Adrenal gland (tissue), 19 donors: Measurements from ENCODE around the gene TNKS1BP1. TPM values are rescaled to one million over a fixed set of nuclear protein-coding genes. Genes with fewer than 3 reads are reported as not detected.

Experiments used
- DNase-seq, 7 donors: peaks; one replicate each; pipeline ENCODE4 v3.0.0-alpha.2; 2019 to 2020
- H3K27ac ChIP-seq, 5 donors: fragments of 200-600 bp; sonication (generic) in 4 of 5; 1 replicate in 3 of 5; 2 replicates in 2 of 5; pipeline versions ENCODE4 v1.5.1 to v1.8.0; 2016 to 2020; ENCODE audit warnings: mild to moderate bottlenecking in 1 of 5
- H3K27me3 ChIP-seq: fragments of 200-600 bp; 2 replicates; pipeline ENCODE4 v1.8.0; 2021
- H3K36me3 ChIP-seq, 2 donors: fragments of 200-600 bp; replicated peaks in 1 of 2; 1 replicate in 1 of 2; 2 replicates in 1 of 2; pipeline versions ENCODE4 v1.5.1 to v1.8.0; 2018 to 2022
- H3K4me1 ChIP-seq, 2 donors: fragments of 200-600 bp; replicated peaks in 1 of 2; 1 replicate in 1 of 2; 2 replicates in 1 of 2; pipeline versions ENCODE4 v1.5.1 to v1.8.0; 2018 to 2021
- H3K4me3 ChIP-seq, 4 donors: fragments of 200-600 bp; sonication (generic) in 3 of 4; one replicate each; pipeline ENCODE4 v1.5.1; 2016 to 2018
- H3K9me3 ChIP-seq, 3 donors: fragments of 200-600 bp; sonication (generic) in 1 of 3; replicated peaks in 1 of 3; 1 replicate in 2 of 3; 2 replicates in 1 of 3; pipeline versions ENCODE4 v1.5.1 to v1.8.0; 2016 to 2021
- CTCF ChIP-seq, 6 experiments: fragments of 450-650 bp in 4 of 6; fragments of 200-600 bp in 2 of 6; sonication (generic) in 1 of 6; IDR thresholded peaks; 1 replicate in 5 of 6; 2 replicates in 1 of 6; pipeline versions ENCODE4 v1.5.1 to v1.8.0; 2016 to 2021; ENCODE audit warnings: antibody characterized with exemption in 6 of 6, mild to moderate bottlenecking in 2 of 6, moderate library complexity in 1 of 6
- POLR2A ChIP-seq, 2 donors: fragments of 450-650 bp; IDR thresholded peaks; one replicate each; pipeline ENCODE4 v1.6.1; 2017; ENCODE audit warnings: antibody characterized with exemption in 2 of 2, mild to moderate bottlenecking in 2 of 2, moderate library complexity in 1 of 2
- WGBS, 4 donors: extraction: QIAGEN DNeasy Blood & Tissue Kit in 2 of 4; methylation state at CpG; one replicate each; pipeline versions ENCODE4 v1.1.5 to v1.1.7; 2013 to 2017; 5-methylcytosine and 5-hydroxymethylcytosine counted together
- intact Hi-C, 2 donors: fragments of 100-400 bp; cut with DNase I; formaldehyde crosslinking; loops; one replicate each; pipeline versions ENCODE4 v1.14.1 to v1.15.0; 2022 to 2023
- long read RNA-seq, 10 donors: library from polyadenylated mRNA in 3 of 10; unstranded in 2 of 10; stranded (forward) in 1 of 10; transcript quantifications; one replicate each; pipeline ENCODE4 v2.0.0 and lab custom pipeline, GENCODE V29; 2021 to 2026
- polyA plus RNA-seq, 3 donors: library from polyadenylated mRNA; stranded (reverse); fragments of 200-250 nt in 2 of 3; fragments of 350-450 nt in 1 of 3; fragmentation: Illumina TruSeq in 1 of 3; extraction: RNeasy Lipid Tissue Mini Kit (QIAGEN cat#74804) in 1 of 3; gene quantifications; one replicate each; pipeline ENCODE4 v1.2.3, GENCODE V29; 2013 to 2014
- total RNA-seq, 9 donors: library from RNA; depleted of rRNA in 4 of 9; stranded (reverse); fragments of >200 nt in 4 of 9; fragments of 120-200 nt in 1 of 9; fragmentation: NEBNext Ultra II Directional in 1 of 9; extraction: Animal tissue kit (Norgen Biotek cat#: 25700) in 1 of 9; gene quantifications; one replicate each; pipeline versions ENCODE4 v1.1.0 to v1.2.4, GENCODE V29; 2013 to 2023
- donor health status: healthy with polysubstance abuse.
- donor health status: Bipolar disorder and iron deficiency.
- donor health status: DM: yes; HTN: yes; CAD: no.
- donor health status: DM: no; HTN: no; CAD: no.
- donor health status: DM: no; HTN: no; CAD: no.
- donor health status: DM: yes; HTN: yes; CAD: no.

TNKS1BP1 gene
- 100 to 1,000 TPM in 7 of 9 donors, 10 to 100 TPM in 2; 24.5 to 203 (median 136) TPM for total RNA-seq
- polyA plus RNA-seq = 100 to 1,000 TPM; 113 to 338 (median 209) TPM
- long read RNA-seq, donor 1, partial matches to known transcripts = 5 of 5 reads
- long read RNA-seq, donor 1, other reads (novel, unspliced or antisense) = 0 of 5 reads
- long read RNA-seq, donor 2, partial matches to known transcripts = 12 of 14 reads
- long read RNA-seq, donor 2, other reads (novel, unspliced or antisense) = 0 of 14 reads
- long read RNA-seq, donor 3, partial matches to known transcripts = 5 of 5 reads
- long read RNA-seq, donor 3, other reads (novel, unspliced or antisense) = 0 of 5 reads
- long read RNA-seq, donor 4, partial matches to known transcripts = 7 of 11 reads
- long read RNA-seq, donor 4, other reads (novel, unspliced or antisense) = 0 of 11 reads
- long read RNA-seq, donor 5, full-length matches to known transcripts = 87 of 228 reads
- long read RNA-seq, donor 5, partial matches to known transcripts = 79 of 228 reads
- long read RNA-seq, donor 5, other reads (novel, unspliced or antisense) = 62 of 228 reads
- long read RNA-seq, donor 6, full-length matches to known transcripts = 9 of 14 reads
- long read RNA-seq, donor 6, partial matches to known transcripts = 4 of 14 reads
- long read RNA-seq, donor 6, other reads (novel, unspliced or antisense) = 1 of 14 reads
- long read RNA-seq, donor 7, partial matches to known transcripts = 5 of 8 reads
- long read RNA-seq, donor 7, other reads (novel, unspliced or antisense) = 0 of 8 reads
- long read RNA-seq, donor 8, full-length matches to known transcripts = 7 of 14 reads
- long read RNA-seq, donor 8, partial matches to known transcripts = 7 of 14 reads
- long read RNA-seq, donor 8, other reads (novel, unspliced or antisense) = 0 of 14 reads
- long read RNA-seq, donor 9, partial matches to known transcripts = 10 of 12 reads
- long read RNA-seq, donor 9, other reads (novel, unspliced or antisense) = 0 of 12 reads
- long read RNA-seq, donor 10, partial matches to known transcripts = 0 of 2 reads
- long read RNA-seq, donor 10, other reads (novel, unspliced or antisense) = 0 of 2 reads

GRCh38 chr11:57324886-57325734 is at the start of gene TNKS1BP1:
TNKS1BP1 (minus strand) TSS chr11:57324952; CDS start chr11:57321885, 3,067 bp downstream.
- peak within 1 kb of the TSS; percentile 82 to 100 (median 98) for H3K27ac ChIP-seq
- H3K4me3 ChIP-seq = peak within 1 kb of the TSS; percentile 20 to 92 (median 64)
- DNase-seq = peak; percentile 96 to 99 (median 99)
- H3K4me1 ChIP-seq = peaks cover 39 to 51% of the 10 kb centered on the region in 2 donors
- no peaks in the 10 kb centered on the region for H3K27me3 ChIP-seq
- WGBS, 4 donors = 1% methylated on average over 25 to 61 of the region's 61 CpGs
- no peaks in the 10 kb centered on the region for H3K9me3 ChIP-seq
- TF ChIP-seq CTCF (IDR thresholded peaks at IDR 0.05) = peak in 3 of 6 experiments; percentile 14 to 37 (median 22)
- TF ChIP-seq POLR2A (IDR thresholded peaks at IDR 0.05) = peak; percentile 26 to 91
- intact Hi-C loops = no loop called here
- H3K36me3 ChIP-seq = peaks cover 0 to 44% of the 10 kb centered on the region in 2 donors

DNA sequence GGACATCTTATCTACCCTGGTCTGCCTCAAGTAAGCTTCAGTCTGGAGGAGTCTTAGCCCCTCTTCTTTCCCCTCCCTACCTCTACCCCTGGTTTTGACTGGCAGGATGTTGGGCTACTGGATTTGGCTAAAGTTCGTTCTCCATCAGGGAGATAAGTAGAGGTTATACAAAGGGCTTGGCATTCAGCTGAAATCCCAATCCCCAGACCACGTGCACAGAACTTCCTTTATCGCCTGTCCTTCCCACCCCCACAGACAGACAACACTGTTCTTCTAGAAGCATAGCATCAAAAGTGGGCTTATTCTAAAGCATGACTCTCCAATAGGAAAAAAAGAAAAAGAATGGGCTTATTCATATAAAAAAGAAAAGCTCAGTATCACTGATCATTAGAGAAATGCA is 48.4 kb upstream of the TNKS1BP1 start:
- Histone ChIP-seq H3K36me3 (no peaks in the 10 kb centered on the region), H3K4me1 (no peaks in the 10 kb centered on the region), H3K9me3 (no peaks in the 10 kb centered on the region), H3K27ac (no peak overlapping the region), H3K27me3 (no peaks in the 10 kb centered on the region), H3K4me3 (no peak overlapping the region)
- no peak for DNase-seq
- 43 to 53% (median 49%) methylated on average over 3 of the region's 3 CpGs for WGBS, 4 donors
- TF ChIP-seq CTCF (IDR thresholded peaks at IDR 0.05) (no peak), POLR2A (IDR thresholded peaks at IDR 0.05) (no peak)
- intact Hi-C loops = no loop called here

- Histone ChIP-seq H3K27me3 (no peaks in the 10 kb centered on the region), H3K4me1 (no peaks in the 10 kb centered on the region), H3K4me3 (no peak overlapping the region), H3K27ac (no peak overlapping the region), H3K36me3 (no peaks in the 10 kb centered on the region), H3K9me3 (no peaks in the 10 kb centered on the region)
- DNase-seq = no peak
- no peak for TF ChIP-seq CTCF (IDR thresholded peaks at IDR 0.05)
- no peak for TF ChIP-seq POLR2A (IDR thresholded peaks at IDR 0.05)
- intact Hi-C loops = no loop called here
Measured at GRCh38 chr11:57370941-57371340, 46.2 kb upstream of the TNKS1BP1 start.
